Mesendoderm (in vitro differentiated cells): ENCODE results near the gene RBP7.

Source experiments
- DNase-seq: peaks from one replicate; pipeline ENCODE4 v3.0.0; 2013
- H2AK5ac ChIP-seq: 2 replicates; pipeline ENCODE4 v1.6.1; 2013; ENCODE audit warnings: low read length, inconsistent platforms
- H2BK120ac ChIP-seq: 2 replicates; pipeline ENCODE4 v1.6.1; 2013; ENCODE audit warnings: low read depth, mild to moderate bottlenecking, low read length, moderate library complexity, mixed read lengths
- H2BK15ac ChIP-seq: replicated peaks from 2 replicates; pipeline ENCODE4 v1.6.1; 2013; ENCODE audit warnings: low read depth, mild to moderate bottlenecking, moderate library complexity
- H2BK5ac ChIP-seq: 2 replicates; pipeline ENCODE4 v1.6.1; 2013; ENCODE audit warnings: low read length, inconsistent platforms
- H3K18ac ChIP-seq: 2 replicates; pipeline ENCODE4 v1.6.1; 2013; ENCODE audit warnings: mild to moderate bottlenecking, low read length, mixed read lengths
- H3K23ac ChIP-seq: one replicate; pipeline ENCODE4 v1.6.1; 2013; ENCODE audit warnings: low read length
- H3K27ac ChIP-seq: 2 replicates; pipeline ENCODE4 v1.5.1; 2013; ENCODE audit warnings: low read depth, mild to moderate bottlenecking, inconsistent platforms, low read length, moderate library complexity
- H3K27me3 ChIP-seq: 2 replicates; pipeline ENCODE4 v1.6.1; 2013; ENCODE audit warnings: low read length, control low read depth, mild to moderate bottlenecking, inconsistent platforms; ENCODE audit not compliant: insufficient read depth, poor library complexity
- H3K36me3 ChIP-seq: 2 replicates; pipeline ENCODE4 v1.6.1; 2013; ENCODE audit warnings: low read length, inconsistent platforms; ENCODE audit not compliant: control insufficient read depth, insufficient read depth
- H3K4ac ChIP-seq: one replicate; pipeline ENCODE4 v1.6.1; 2013; ENCODE audit warnings: low read depth, mild to moderate bottlenecking, low read length, moderate library complexity
- H3K4me1 ChIP-seq: 2 replicates; pipeline ENCODE4 v1.6.1; 2013; ENCODE audit warnings: low read depth, low read length, inconsistent platforms; ENCODE audit not compliant: control insufficient read depth
- H3K4me2 ChIP-seq: 2 replicates; pipeline ENCODE4 v1.6.1; 2013; ENCODE audit warnings: low read length
- H3K4me3 ChIP-seq: 2 replicates; pipeline ENCODE4 v1.5.1; 2013; ENCODE audit warnings: mild to moderate bottlenecking, low read length
- H3K56ac ChIP-seq: one replicate; pipeline ENCODE4 v1.6.1; 2013; ENCODE audit warnings: low read length
- H3K79me1 ChIP-seq: 2 replicates; pipeline ENCODE4 v1.6.1; 2013; ENCODE audit warnings: low read length, inconsistent platforms
- H3K79me2 ChIP-seq: 2 replicates; pipeline ENCODE4 v1.6.1; 2013; ENCODE audit warnings: mild to moderate bottlenecking, low read length; ENCODE audit not compliant: control insufficient read depth, insufficient read depth
- H3K9ac ChIP-seq: 2 replicates; pipeline ENCODE4 v1.6.1; 2013; ENCODE audit warnings: low read length, inconsistent platforms
- H4K5ac ChIP-seq: one replicate; pipeline ENCODE4 v1.6.1; 2013; ENCODE audit warnings: low read length
- H4K8ac ChIP-seq: one replicate; pipeline ENCODE4 v1.6.1; 2013; ENCODE audit warnings: low read depth, mild to moderate bottlenecking, control low read depth, low read length, moderate library complexity
- WGBS: extraction: QIAGEN DNeasy Blood & Tissue Kit; methylation state at CpG from one replicate; pipeline ENCODE4 v1.1.7; 2013; ENCODE audit warnings: low lambda C conversion rate, missing lambda C conversion rate; ENCODE audit not compliant: insufficient coverage; ENCODE audit errors: extremely low coverage; 5-methylcytosine and 5-hydroxymethylcytosine counted together

The RBP7 gene

GRCh38 chr1:10057343-10057742, 60.3 kb downstream of the RBP7 start:
- Histone ChIP-seq H3K4me2 (no peak overlapping the region), H3K36me3 (no peaks in the 10 kb centered on the region), H4K8ac (no peak overlapping the region), H3K27me3 (no peaks in the 10 kb centered on the region), H3K56ac (no peak overlapping the region), H3K79me2 (peaks cover 29% of the 10 kb centered on the region), H3K4ac (no peak overlapping the region), H3K4me3 (no peak overlapping the region), H3K4me1 (no peaks in the 10 kb centered on the region), H3K9ac (no peak overlapping the region), H2BK5ac (no peak overlapping the region), H2BK15ac (no peak overlapping the region), H3K79me1 (peaks cover 27% of the 10 kb centered on the region), H3K18ac (no peak overlapping the region), H2AK5ac (no peak overlapping the region), H4K5ac (no peak overlapping the region), H2BK120ac (no peak overlapping the region), H3K23ac (no peak overlapping the region), H3K27ac (no peak overlapping the region)
- DNase-seq: no peak
- WGBS: no CpG with 5 or more reads among the region's 4 CpGs

GRCh38 chr1:10057796-10058195, 60.8 kb downstream of the RBP7 start:
- no peak overlapping the region for H3K4ac ChIP-seq
- no peak overlapping the region for H3K56ac ChIP-seq
- WGBS: no CpG with 5 or more reads among the region's 5 CpGs
- H2BK5ac ChIP-seq: no peak overlapping the region
- no peaks in the 10 kb centered on the region for H3K36me3 ChIP-seq
- no peak overlapping the region for H3K18ac ChIP-seq
- H2BK15ac ChIP-seq: no peak overlapping the region
- H3K27me3 ChIP-seq: no peaks in the 10 kb centered on the region
- no peak for DNase-seq
- H2BK120ac ChIP-seq: no peak overlapping the region
- H3K4me3 ChIP-seq: no peak overlapping the region
- no peak overlapping the region for H2AK5ac ChIP-seq
- H3K4me1 ChIP-seq: no peaks in the 10 kb centered on the region
- peaks cover 24% of the 10 kb centered on the region for H3K79me1 ChIP-seq
- peaks cover 25% of the 10 kb centered on the region for H3K79me2 ChIP-seq
- no peak overlapping the region for H4K8ac ChIP-seq
- no peak overlapping the region for H3K27ac ChIP-seq
- H3K9ac ChIP-seq: no peak overlapping the region
- H3K23ac ChIP-seq: no peak overlapping the region
- no peak overlapping the region for H4K5ac ChIP-seq
- no peak overlapping the region for H3K4me2 ChIP-seq

GRCh38 chr1:10059342-10059718, 62.3 kb downstream of the RBP7 start:
- no peak overlapping the region for H2BK15ac ChIP-seq
- no peak overlapping the region for H3K23ac ChIP-seq
- H4K8ac ChIP-seq: no peak overlapping the region
- no peak overlapping the region for H3K4me3 ChIP-seq
- no peak overlapping the region for H3K9ac ChIP-seq
- H2AK5ac ChIP-seq: no peak overlapping the region
- H3K36me3 ChIP-seq: no peaks in the 10 kb centered on the region
- no peak overlapping the region for H3K4me2 ChIP-seq
- H3K56ac ChIP-seq: no peak overlapping the region
- no peaks in the 10 kb centered on the region for H3K27me3 ChIP-seq
- H4K5ac ChIP-seq: no peak overlapping the region
- no peaks in the 10 kb centered on the region for H3K4me1 ChIP-seq
- no peak overlapping the region for H2BK5ac ChIP-seq
- no peak overlapping the region for H3K27ac ChIP-seq
- H3K18ac ChIP-seq: no peak overlapping the region
- no peak overlapping the region for H2BK120ac ChIP-seq
- peaks cover 23% of the 10 kb centered on the region for H3K79me1 ChIP-seq
- H3K4ac ChIP-seq: no peak overlapping the region
- no CpG with 5 or more reads among the region's 8 CpGs for WGBS
- DNase-seq: no peak
- H3K79me2 ChIP-seq: peaks cover 22% of the 10 kb centered on the region

- H3K79me2 ChIP-seq: peaks cover 26% of the 10 kb centered on the region
- H3K4ac ChIP-seq: no peak overlapping the region
- no peak overlapping the region for H3K4me2 ChIP-seq
- H4K8ac ChIP-seq: no peak overlapping the region
- no peak overlapping the region for H2BK120ac ChIP-seq
- no peak overlapping the region for H2BK15ac ChIP-seq
- H3K4me1 ChIP-seq: no peaks in the 10 kb centered on the region
- H4K5ac ChIP-seq: no peak overlapping the region
- no peak for DNase-seq
- no peak overlapping the region for H3K56ac ChIP-seq
- no CpG with 5 or more reads among the region's 8 CpGs for WGBS
- H3K27ac ChIP-seq: no peak overlapping the region
- no peak overlapping the region for H3K18ac ChIP-seq
- H2BK5ac ChIP-seq: no peak overlapping the region
- H3K9ac ChIP-seq: no peak overlapping the region
- no peak overlapping the region for H3K4me3 ChIP-seq
- no peak overlapping the region for H2AK5ac ChIP-seq
- no peaks in the 10 kb centered on the region for H3K36me3 ChIP-seq
- H3K23ac ChIP-seq: no peak overlapping the region
- H3K27me3 ChIP-seq: no peaks in the 10 kb centered on the region
- peaks cover 25% of the 10 kb centered on the region for H3K79me1 ChIP-seq
These were observed 63.5 kb downstream of the RBP7 start for GRCh38 chr1:10060311-10061100.

GRCh38 chr1:10061276-10061675, 64.2 kb downstream of the RBP7 start:
- Histone ChIP-seq H3K27ac (no peak overlapping the region), H3K18ac (no peak overlapping the region), H3K23ac (no peak overlapping the region), H3K9ac (no peak overlapping the region), H3K27me3 (no peaks in the 10 kb centered on the region), H3K36me3 (no peaks in the 10 kb centered on the region), H3K79me1 (peaks cover 25% of the 10 kb centered on the region), H3K79me2 (peaks cover 24% of the 10 kb centered on the region), H3K4me3 (no peak overlapping the region), H3K56ac (no peak overlapping the region), H2BK15ac (no peak overlapping the region), H4K8ac (no peak overlapping the region), H3K4me1 (no peaks in the 10 kb centered on the region), H2BK120ac (no peak overlapping the region), H3K4ac (no peak overlapping the region), H4K5ac (no peak overlapping the region), H2BK5ac (no peak overlapping the region), H3K4me2 (no peak overlapping the region), H2AK5ac (no peak overlapping the region)
- WGBS: no CpG with 5 or more reads among the region's 5 CpGs
- no peak for DNase-seq

- H2BK15ac ChIP-seq: no peak overlapping the region
- no peak overlapping the region for H3K4me2 ChIP-seq
- H3K56ac ChIP-seq: no peak overlapping the region
- peaks cover 10% of the 10 kb centered on the region for H3K79me2 ChIP-seq
- H3K4me1 ChIP-seq: no peaks in the 10 kb centered on the region
- DNase-seq: no peak
- no peak overlapping the region for H2AK5ac ChIP-seq
- peaks cover 13% of the 10 kb centered on the region for H3K79me1 ChIP-seq
- no peak overlapping the region for H3K23ac ChIP-seq
- no peaks in the 10 kb centered on the region for H3K36me3 ChIP-seq
- no peak overlapping the region for H3K18ac ChIP-seq
- no peaks in the 10 kb centered on the region for H3K27me3 ChIP-seq
- H3K4me3 ChIP-seq: no peak overlapping the region
- no peak overlapping the region for H3K9ac ChIP-seq
- H4K8ac ChIP-seq: no peak overlapping the region
- no peak overlapping the region for H4K5ac ChIP-seq
- no peak overlapping the region for H2BK120ac ChIP-seq
- no peak overlapping the region for H3K27ac ChIP-seq
- no CpG with 5 or more reads among the region's 7 CpGs for WGBS
- no peak overlapping the region for H2BK5ac ChIP-seq
- no peak overlapping the region for H3K4ac ChIP-seq
These were observed 66.8 kb downstream of the RBP7 start for GRCh38 chr1:10063878-10064277.
